Esophagus muscularis mucosa (tissue), 3 donors: ENCODE data around the gene CCND3.

Experiments
- CTCF ChIP-seq, 3 experiments: fragments of 200-600 bp in 2 of 3; fragments of 450-650 bp in 1 of 3; sonication (generic) in 2 of 3; IDR thresholded peaks; one replicate each; pipeline ENCODE4 v1.5.1; 2017 to 2019; ENCODE audit warnings: antibody characterized with exemption in 3 of 3, mild to moderate bottlenecking in 2 of 3, moderate library complexity in 1 of 3
- POLR2A ChIP-seq: fragments of 450-650 bp; IDR thresholded peaks from one replicate; pipeline ENCODE4 v1.6.1; 2017; ENCODE audit warnings: antibody characterized with exemption, moderate library complexity, mild to moderate bottlenecking, low read depth

GRCh38 chr6:41921712-41921998 lies 20.0 kb downstream of the CCND3 start:
- TF ChIP-seq POLR2A, result no peak
- TF ChIP-seq CTCF (IDR thresholded peaks at IDR 0.05), result no peak
